Colonic mucosa (tissue), 4 donors: ENCODE measurements around the gene SGSH. TPM values are rescaled to one million over a fixed set of nuclear protein-coding genes. Genes with fewer than 3 reads are reported as not detected.

Source experiments
- DNase-seq: peaks from one replicate; pipeline ENCODE4 v3.0.0-alpha.2; 2020
- H3K27ac ChIP-seq: fragments of 200-600 bp; one replicate; pipeline ENCODE4 v1.8.0; 2021
- H3K27me3 ChIP-seq: fragments of 200-600 bp; one replicate; pipeline ENCODE4 v1.8.0; 2021
- H3K36me3 ChIP-seq: fragments of 200-600 bp; one replicate; pipeline ENCODE4 v1.8.0; 2021
- H3K4me1 ChIP-seq: fragments of 200-600 bp; one replicate; pipeline ENCODE4 v1.8.0; 2021; ENCODE audit warnings: mild to moderate bottlenecking
- H3K4me3 ChIP-seq: fragments of 200-600 bp; one replicate; pipeline ENCODE4 v1.8.0; 2021
- H3K9ac ChIP-seq, 2 donors: one replicate each; pipeline ENCODE4 v1.7.0; 2013; ENCODE audit warnings: control low read depth in 2 of 2, low read depth in 2 of 2, low read length in 2 of 2
- H3K9me3 ChIP-seq: fragments of 200-600 bp; one replicate; pipeline ENCODE4 v1.8.0; 2021
- intact Hi-C: fragments of 100-400 bp; cut with DNase I; formaldehyde crosslinking; loops from one replicate; pipeline ENCODE4 v1.14.1; 2022
- total RNA-seq, 2 donors: library from RNA; stranded (reverse); fragmentation: NEBNext Ultra II Directional in 1 of 2; extraction: Animal tissue kit (Norgen Biotek cat#: 25700) in 1 of 2; gene quantifications; one replicate each; pipeline ENCODE4 v1.2.1, GENCODE V29; 2021
- TF ChIP-seq, protein P1 (sequence below): fragments of 200-600 bp; IDR thresholded peaks from one replicate; pipeline ENCODE4 v1.8.0; 2022; ENCODE audit warnings: antibody characterized with exemption, mild to moderate bottlenecking
- donor health status: healthy.
- donor health status: DM: no; HTN: no; CAD: no.
- donor health status: DM: no; HTN: no; CAD: no.

The SGSH gene
- total RNA-seq, 2 donors from 2014 or later = 40.3 to 43.1 TPM

GRCh38 chr17:80196652-80197051 is 23.5 kb downstream of the SGSH start:
- TF ChIP-seq, protein P1, sequence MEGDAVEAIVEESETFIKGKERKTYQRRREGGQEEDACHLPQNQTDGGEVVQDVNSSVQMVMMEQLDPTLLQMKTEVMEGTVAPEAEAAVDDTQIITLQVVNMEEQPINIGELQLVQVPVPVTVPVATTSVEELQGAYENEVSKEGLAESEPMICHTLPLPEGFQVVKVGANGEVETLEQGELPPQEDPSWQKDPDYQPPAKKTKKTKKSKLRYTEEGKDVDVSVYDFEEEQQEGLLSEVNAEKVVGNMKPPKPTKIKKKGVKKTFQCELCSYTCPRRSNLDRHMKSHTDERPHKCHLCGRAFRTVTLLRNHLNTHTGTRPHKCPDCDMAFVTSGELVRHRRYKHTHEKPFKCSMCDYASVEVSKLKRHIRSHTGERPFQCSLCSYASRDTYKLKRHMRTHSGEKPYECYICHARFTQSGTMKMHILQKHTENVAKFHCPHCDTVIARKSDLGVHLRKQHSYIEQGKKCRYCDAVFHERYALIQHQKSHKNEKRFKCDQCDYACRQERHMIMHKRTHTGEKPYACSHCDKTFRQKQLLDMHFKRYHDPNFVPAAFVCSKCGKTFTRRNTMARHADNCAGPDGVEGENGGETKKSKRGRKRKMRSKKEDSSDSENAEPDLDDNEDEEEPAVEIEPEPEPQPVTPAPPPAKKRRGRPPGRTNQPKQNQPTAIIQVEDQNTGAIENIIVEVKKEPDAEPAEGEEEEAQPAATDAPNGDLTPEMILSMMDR = no peak
- no peak overlapping the region for H3K4me3 ChIP-seq
- no peaks in the 10 kb centered on the region for H3K9me3 ChIP-seq
- intact Hi-C loops = no loop called here
- no peak for DNase-seq
- no peaks in the 10 kb centered on the region for H3K4me1 ChIP-seq
- H3K27ac ChIP-seq = no peak overlapping the region
- H3K27me3 ChIP-seq = no peaks in the 10 kb centered on the region
- no peaks in the 10 kb centered on the region for H3K36me3 ChIP-seq
- no peak overlapping the region for H3K9ac ChIP-seq

GRCh38 chr17:80195671-80196529 is 24.2 kb downstream of the SGSH start:
- Histone ChIP-seq H3K27me3 (no peaks in the 10 kb centered on the region), H3K4me1 (no peaks in the 10 kb centered on the region), H3K4me3 (no peak overlapping the region), H3K36me3 (no peaks in the 10 kb centered on the region), H3K9ac (no peak overlapping the region), H3K9me3 (no peaks in the 10 kb centered on the region), H3K27ac (no peak overlapping the region)
- no peak for DNase-seq
- TF ChIP-seq, protein P1 = peak; percentile 88
- intact Hi-C loops = no loop called here

DNA sequence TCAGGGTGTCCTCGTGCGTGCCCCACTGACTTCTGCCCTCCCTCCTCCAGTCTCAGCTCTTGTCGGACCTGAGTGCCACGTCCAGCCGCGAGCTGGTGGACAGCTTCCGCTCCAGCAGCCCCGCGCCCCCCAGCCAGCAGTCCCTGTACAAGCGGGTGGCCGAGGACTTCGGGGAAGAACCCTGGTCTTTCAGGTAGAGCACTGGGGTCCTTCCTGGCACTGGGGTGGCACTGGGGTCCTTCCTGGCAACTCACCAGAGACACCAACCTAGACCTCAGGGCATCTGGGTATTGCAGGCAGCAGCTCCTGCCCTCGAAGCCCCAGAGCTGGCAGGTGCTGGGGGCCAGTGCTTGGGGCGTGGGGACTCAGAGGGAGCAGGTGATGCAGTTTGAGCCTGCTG is 25.0 kb downstream of the SGSH start:
- DNase-seq = no peak
- Histone ChIP-seq H3K36me3 (no peaks in the 10 kb centered on the region), H3K4me3 (no peak overlapping the region), H3K4me1 (no peaks in the 10 kb centered on the region), H3K9ac (no peak overlapping the region), H3K27ac (no peak overlapping the region), H3K9me3 (no peaks in the 10 kb centered on the region), H3K27me3 (no peaks in the 10 kb centered on the region)
- TF ChIP-seq, protein P1 = no peak
- intact Hi-C loops = no loop called here

DNA sequence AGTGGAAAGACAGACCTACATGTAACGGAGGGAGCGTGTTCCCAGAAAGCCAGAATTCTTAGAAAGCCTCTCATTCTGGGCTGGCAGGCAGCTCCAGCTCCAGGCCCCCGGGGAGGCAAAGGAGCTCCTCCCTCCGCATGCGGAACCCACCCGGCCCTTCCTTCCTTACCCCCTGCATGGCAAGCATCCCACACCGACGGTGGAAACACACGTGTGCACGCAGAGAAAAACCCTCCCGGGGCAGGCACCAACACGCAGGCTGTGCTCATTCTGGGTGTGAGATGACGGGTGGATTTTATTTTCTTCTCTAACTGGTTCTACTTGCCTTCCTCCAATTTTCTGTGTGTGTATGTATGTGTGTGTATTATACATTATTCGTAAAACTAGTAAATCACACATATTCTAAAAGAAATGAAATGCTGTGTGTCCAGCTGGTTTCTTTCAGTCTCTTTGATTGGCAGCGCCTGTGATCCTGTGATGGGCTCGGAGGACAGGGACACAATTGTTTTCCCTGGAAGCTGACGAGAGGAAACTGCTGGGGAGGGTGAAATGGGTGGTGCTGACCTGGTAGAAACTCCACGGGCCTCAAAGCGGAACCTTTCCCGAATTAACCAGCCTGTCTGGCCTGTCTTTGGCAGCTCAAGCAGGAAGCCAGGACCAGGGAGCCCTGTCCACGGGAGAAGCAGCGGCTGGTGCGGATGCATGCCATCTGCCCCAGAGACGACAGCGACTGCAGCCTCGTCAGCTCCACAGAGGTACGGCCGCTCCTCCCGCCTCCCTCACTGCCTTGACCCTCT is 28.1 kb downstream of the SGSH start:
- intact Hi-C loops = no loop called here
- no peaks in the 10 kb centered on the region for H3K9me3 ChIP-seq
- TF ChIP-seq, protein P1 = no peak
- no peak overlapping the region for H3K27ac ChIP-seq
- H3K9ac ChIP-seq = no peak overlapping the region
- H3K4me3 ChIP-seq = no peak overlapping the region
- H3K36me3 ChIP-seq = no peaks in the 10 kb centered on the region
- H3K4me1 ChIP-seq = no peaks in the 10 kb centered on the region
- no peak for DNase-seq
- no peaks in the 10 kb centered on the region for H3K27me3 ChIP-seq

DNA sequence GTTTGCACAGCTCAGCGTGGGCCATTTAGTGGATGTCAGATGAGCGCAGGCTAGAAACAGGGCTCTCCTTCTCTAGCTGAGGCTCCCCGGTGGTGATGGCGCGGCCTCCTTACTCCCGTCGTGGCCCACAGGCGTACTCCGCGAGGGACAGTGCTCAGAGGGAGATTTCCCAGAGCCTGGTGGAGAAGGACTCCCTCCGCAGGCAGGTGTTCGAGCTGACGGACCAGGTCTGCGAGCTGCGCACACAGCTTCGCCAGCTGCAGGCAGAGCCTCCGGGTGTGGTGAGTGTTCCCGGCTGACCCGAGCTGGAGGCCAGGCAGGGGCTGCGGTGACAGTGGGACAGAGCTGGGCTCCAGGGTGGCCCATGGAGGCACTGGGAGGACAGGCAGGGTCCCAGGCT is 28.9 kb downstream of the SGSH start:
- H3K9ac ChIP-seq = no peak overlapping the region
- no peak overlapping the region for H3K4me3 ChIP-seq
- no peaks in the 10 kb centered on the region for H3K27me3 ChIP-seq
- H3K4me1 ChIP-seq = no peaks in the 10 kb centered on the region
- intact Hi-C loops = no loop called here
- no peaks in the 10 kb centered on the region for H3K36me3 ChIP-seq
- DNase-seq = no peak
- H3K27ac ChIP-seq = no peak overlapping the region
- TF ChIP-seq, protein P1 = no peak
- H3K9me3 ChIP-seq = no peaks in the 10 kb centered on the region
